PFSK-1 (cell line): Measurements from ENCODE around the gene ASCL4.

Experiments used
- FOXP2 ChIP-seq: optimal IDR thresholded peaks from 2 replicates; pipeline ENCODE3; 2011; ENCODE audit warnings: borderline replicate concordance, control low read depth, inconsistent platforms; ENCODE audit not compliant: insufficient read depth; ENCODE audit errors: extremely low read length, extremely low read depth
- POLR2AphosphoS5 ChIP-seq: IDR thresholded peaks from 2 replicates; pipeline ENCODE4 v1.6.1; 2012; ENCODE audit warnings: low read depth, mild to moderate bottlenecking, control low read depth, low read length, moderate library complexity
- REST ChIP-seq, 2 experiments: IDR thresholded peaks; 2 replicates each; pipeline versions ENCODE4 v1.6.1 to v1.8.0; 2011 to 2012; ENCODE audit warnings: low read depth in 2 of 2, low read length in 2 of 2, control low read depth in 1 of 2, inconsistent platforms in 1 of 2, mild to moderate bottlenecking in 1 of 2, moderate library complexity in 1 of 2; ENCODE audit not compliant: insufficient read depth in 1 of 2
- SIN3A ChIP-seq: IDR thresholded peaks from 2 replicates; pipeline ENCODE4 v1.6.1; 2012; ENCODE audit warnings: mild to moderate bottlenecking, low read length, moderate library complexity, borderline replicate concordance; ENCODE audit not compliant: insufficient read depth
- TAF1 ChIP-seq: IDR thresholded peaks from 2 replicates; pipeline ENCODE4 v1.6.1; 2012; ENCODE audit warnings: low read length, control low read depth, borderline replicate concordance; ENCODE audit not compliant: insufficient read depth

GRCh38 chr12:107774349-107775029 lies at the start of gene ASCL4:
- TF ChIP-seq POLR2AphosphoS5, result no peak
- TF ChIP-seq REST (IDR thresholded peaks at IDR 0.05; ENCODE audit: insufficient read depth in 1 of 2, low read depth in 2 of 2, low read length in 2 of 2), result no peak
- no peak for TF ChIP-seq TAF1
- no peak for TF ChIP-seq FOXP2
- TF ChIP-seq SIN3A, result no peak
